Loucy (cell line): ENCODE results near the gene NDUFS7.

Source experiments
- H2AFZ ChIP-seq: fragments of 200-600 bp; sonication (generic); 2 replicates; pipeline ENCODE4 v1.6.0; 2016; ENCODE audit warnings: antibody characterized with exemption, mild to moderate bottlenecking, low read length, moderate library complexity
- H3F3A ChIP-seq: fragments of 200-600 bp; 2 replicates; pipeline ENCODE4 v1.6.0; 2016; ENCODE audit warnings: antibody characterized with exemption, low read depth, mild to moderate bottlenecking
- H3K27me3 ChIP-seq: fragments of 200-600 bp; sonication (generic); 2 replicates; pipeline ENCODE4 v1.6.1; 2014; ENCODE audit warnings: low read length, mild to moderate bottlenecking; ENCODE audit not compliant: insufficient read depth, poor library complexity, severe bottlenecking
- H3K36me3 ChIP-seq: fragments of 200-600 bp; sonication (generic); 2 replicates; pipeline ENCODE4 v1.6.1; 2016; ENCODE audit warnings: low read length; ENCODE audit not compliant: insufficient read depth
- H3K4me1 ChIP-seq: fragments of 200-600 bp; sonication (generic); 2 replicates; pipeline ENCODE4 v1.5.1; 2014; ENCODE audit warnings: low read length, mild to moderate bottlenecking; ENCODE audit not compliant: insufficient read depth, poor library complexity, severe bottlenecking
- H3K4me2 ChIP-seq: fragments of 200-600 bp; sonication (generic); 2 replicates; pipeline ENCODE4 v1.6.0; 2014; ENCODE audit warnings: antibody characterized with exemption, low read length, low read depth, mild to moderate bottlenecking; ENCODE audit not compliant: poor library complexity, severe bottlenecking
- H3K4me3 ChIP-seq: fragments of 200-600 bp; sonication (generic); 2 replicates; pipeline ENCODE4 v1.5.1; 2014; ENCODE audit warnings: low read length, mild to moderate bottlenecking, mixed read lengths; ENCODE audit not compliant: poor library complexity, severe bottlenecking
- H3K79me2 ChIP-seq: fragments of 200-600 bp; sonication (generic); 2 replicates; pipeline ENCODE4 v1.6.1; 2014; ENCODE audit warnings: low read length; ENCODE audit not compliant: insufficient read depth
- H3K9ac ChIP-seq: fragments of 200-600 bp; sonication (generic); 2 replicates; pipeline ENCODE4 v1.6.0; 2014; ENCODE audit warnings: mild to moderate bottlenecking, low read depth, low read length, moderate library complexity; ENCODE audit not compliant: poor library complexity, severe bottlenecking
- H3K9me2 ChIP-seq: fragments of 200-600 bp; sonication (generic); replicated peaks from 2 replicates; pipeline ENCODE4 v1.6.1; 2016; ENCODE audit warnings: low read depth, low read length, mixed read lengths
- H3K9me3 ChIP-seq: fragments of 200-600 bp; sonication (generic); 2 replicates; pipeline ENCODE4 v1.6.1; 2014; ENCODE audit warnings: mild to moderate bottlenecking, antibody characterized with exemption, low read length, low read depth; ENCODE audit not compliant: insufficient read depth
- H4K20me1 ChIP-seq: fragments of 200-600 bp; sonication (generic); 2 replicates; pipeline ENCODE4 v1.6.0; 2014; ENCODE audit warnings: antibody characterized with exemption, low read length, mild to moderate bottlenecking; ENCODE audit not compliant: insufficient read depth, poor library complexity, severe bottlenecking
- EZH2phosphoT487 ChIP-seq: fragments of 200-600 bp; IDR thresholded peaks from 2 replicates; pipeline ENCODE4 v1.6.1; 2018; ENCODE audit warnings: antibody characterized with exemption, mild to moderate bottlenecking, moderate library complexity, borderline replicate concordance
- TF ChIP-seq, protein P1 (sequence below): fragments of 200-600 bp; sonication (generic); conservative IDR thresholded peaks from 2 replicates; pipeline ENCODE4 v1.5.1; 2014; ENCODE audit warnings: mild to moderate bottlenecking, antibody characterized with exemption, low read length

Gene NDUFS7

DNA sequence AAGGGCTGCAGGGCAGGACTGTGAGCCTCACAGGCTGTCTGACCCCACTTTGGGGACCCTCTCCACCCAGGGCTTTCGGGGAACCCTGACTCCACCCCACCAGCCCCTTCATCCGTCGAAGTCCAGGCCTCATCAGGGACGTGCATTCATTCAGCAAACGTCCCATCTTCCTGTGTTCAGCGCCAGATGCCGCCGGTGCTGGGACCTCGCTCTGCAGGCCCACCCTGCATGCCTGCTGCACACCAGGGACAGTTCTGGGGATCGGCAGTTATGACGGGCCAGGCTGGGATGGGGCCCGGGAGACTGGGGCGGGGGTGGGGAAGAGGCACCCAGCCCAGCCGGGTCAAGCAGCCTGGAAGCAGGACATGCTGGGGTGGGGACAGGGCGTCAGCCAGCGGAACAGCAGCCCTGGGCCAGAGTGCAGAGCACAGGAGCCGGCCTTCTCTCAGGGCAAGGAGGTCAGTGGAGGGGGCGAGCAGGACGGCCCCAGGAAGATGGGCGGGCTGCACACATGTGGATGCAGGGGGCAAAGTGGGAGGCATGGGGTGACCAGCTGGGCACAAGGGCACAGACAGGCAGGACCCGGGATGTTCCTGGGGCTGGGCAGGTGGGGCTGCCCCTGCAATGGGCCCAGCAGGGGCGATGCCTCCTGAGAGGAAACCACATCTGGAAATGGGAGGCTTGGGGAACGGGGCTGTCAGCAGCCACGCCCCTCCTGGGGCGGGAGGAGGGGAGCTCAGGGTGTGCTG lies 12.5 kb downstream of the NDUFS7 start:
- Histone ChIP-seq H3K9ac (no peak overlapping the region), H3K9me3 (no peaks in the 10 kb centered on the region), H3K79me2 (peaks cover 16% of the 10 kb centered on the region), H3F3A (no peaks in the 10 kb centered on the region), H2AFZ (no peak overlapping the region), H3K36me3 (peaks cover 3% of the 10 kb centered on the region; the same call in 1 of the 2 replicates), H3K4me1 (peaks cover 10% of the 10 kb centered on the region), H3K9me2 (no peaks in the 10 kb centered on the region), H3K4me3 (no peak overlapping the region), H3K4me2 (no peak overlapping the region), H4K20me1 (peaks cover 9% of the 10 kb centered on the region), H3K27me3 (no peaks in the 10 kb centered on the region)
- TF ChIP-seq EZH2phosphoT487 = no peak
- TF ChIP-seq, protein P1, sequence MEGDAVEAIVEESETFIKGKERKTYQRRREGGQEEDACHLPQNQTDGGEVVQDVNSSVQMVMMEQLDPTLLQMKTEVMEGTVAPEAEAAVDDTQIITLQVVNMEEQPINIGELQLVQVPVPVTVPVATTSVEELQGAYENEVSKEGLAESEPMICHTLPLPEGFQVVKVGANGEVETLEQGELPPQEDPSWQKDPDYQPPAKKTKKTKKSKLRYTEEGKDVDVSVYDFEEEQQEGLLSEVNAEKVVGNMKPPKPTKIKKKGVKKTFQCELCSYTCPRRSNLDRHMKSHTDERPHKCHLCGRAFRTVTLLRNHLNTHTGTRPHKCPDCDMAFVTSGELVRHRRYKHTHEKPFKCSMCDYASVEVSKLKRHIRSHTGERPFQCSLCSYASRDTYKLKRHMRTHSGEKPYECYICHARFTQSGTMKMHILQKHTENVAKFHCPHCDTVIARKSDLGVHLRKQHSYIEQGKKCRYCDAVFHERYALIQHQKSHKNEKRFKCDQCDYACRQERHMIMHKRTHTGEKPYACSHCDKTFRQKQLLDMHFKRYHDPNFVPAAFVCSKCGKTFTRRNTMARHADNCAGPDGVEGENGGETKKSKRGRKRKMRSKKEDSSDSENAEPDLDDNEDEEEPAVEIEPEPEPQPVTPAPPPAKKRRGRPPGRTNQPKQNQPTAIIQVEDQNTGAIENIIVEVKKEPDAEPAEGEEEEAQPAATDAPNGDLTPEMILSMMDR = no peak

DNA sequence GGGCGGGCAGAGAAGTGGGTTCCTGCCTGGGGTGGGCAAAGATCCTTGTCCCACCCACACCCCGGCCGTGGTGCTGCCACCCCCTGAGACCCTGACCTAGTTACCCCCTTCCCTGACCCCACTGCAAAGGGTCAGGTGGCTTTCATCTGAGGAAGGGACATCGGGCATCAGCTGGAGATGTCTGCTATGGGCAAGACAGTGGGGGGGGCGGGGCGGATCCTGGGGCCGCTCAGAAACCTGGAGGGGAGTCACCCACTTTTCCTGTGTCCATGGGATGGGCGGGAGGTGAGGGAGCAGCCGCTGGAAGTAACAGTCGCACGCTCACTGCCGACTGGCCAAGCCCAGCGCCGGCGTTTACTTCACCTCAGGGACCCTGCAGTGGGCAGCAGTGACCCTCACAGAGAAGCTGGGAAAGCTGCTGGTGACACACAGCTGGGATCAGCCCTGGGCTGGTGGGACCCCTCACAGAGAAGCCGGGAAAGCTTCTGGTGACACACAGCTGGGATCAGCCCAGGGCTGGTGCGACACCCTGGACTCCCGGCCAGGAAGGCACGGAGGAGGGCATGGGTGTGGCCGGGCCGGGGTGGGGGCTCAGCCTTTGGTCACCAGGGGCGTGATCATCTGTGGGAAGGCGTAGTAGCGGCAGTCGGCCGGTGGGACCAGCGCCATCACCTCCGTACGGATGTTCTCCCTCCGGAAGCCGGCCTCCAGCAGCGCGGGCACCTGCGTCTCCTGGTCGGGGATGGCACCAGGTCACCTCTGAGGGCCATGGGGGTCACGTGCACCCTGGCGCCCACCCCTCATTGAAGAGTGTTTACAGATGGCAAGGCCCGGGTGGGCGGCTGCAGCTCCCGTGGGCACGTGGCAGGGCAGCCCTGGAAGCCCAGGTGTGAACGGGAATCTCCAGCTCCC lies 13.3 kb downstream of the NDUFS7 start:
- Histone ChIP-seq H3K9ac (no peak overlapping the region), H3K27me3 (no peaks in the 10 kb centered on the region), H4K20me1 (peaks cover 9% of the 10 kb centered on the region), H3K4me3 (no peak overlapping the region), H2AFZ (no peak overlapping the region), H3K4me2 (no peak overlapping the region), H3K79me2 (peaks cover 16% of the 10 kb centered on the region), H3K9me2 (no peaks in the 10 kb centered on the region), H3K36me3 (peaks cover 3% of the 10 kb centered on the region; the same call in 1 of the 2 replicates), H3F3A (no peaks in the 10 kb centered on the region), H3K9me3 (no peaks in the 10 kb centered on the region), H3K4me1 (peaks cover 13% of the 10 kb centered on the region)
- TF ChIP-seq, protein P1 = no peak
- TF ChIP-seq EZH2phosphoT487 = no peak

DNA sequence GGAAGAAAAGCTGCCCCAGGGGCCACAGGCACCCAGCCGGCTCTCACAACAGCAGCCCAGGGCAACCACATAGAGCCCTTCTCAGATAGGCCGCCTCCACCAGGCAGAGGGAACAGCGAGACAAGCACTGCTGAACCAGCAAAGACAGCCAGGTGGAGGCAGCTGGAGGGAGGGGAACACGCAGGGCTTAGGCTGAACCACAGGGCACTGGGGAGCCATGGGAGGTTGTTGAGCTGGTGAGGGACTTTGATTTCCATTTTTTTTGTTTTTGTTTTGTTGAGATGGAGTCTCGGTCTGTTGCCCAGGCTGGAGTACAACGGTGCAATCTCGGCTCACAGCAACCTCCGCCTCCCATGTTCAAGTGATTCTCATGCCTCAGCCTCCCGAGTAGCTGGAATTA lies 14.1 kb downstream of the NDUFS7 start:
- no peak overlapping the region for H2AFZ ChIP-seq
- TF ChIP-seq, protein P1 = no peak
- TF ChIP-seq EZH2phosphoT487 = no peak
- no peak overlapping the region for H3K9ac ChIP-seq
- H3K4me2 ChIP-seq = no peak overlapping the region
- H3K9me3 ChIP-seq = no peaks in the 10 kb centered on the region
- peaks cover 13% of the 10 kb centered on the region for H3K4me1 ChIP-seq
- no peaks in the 10 kb centered on the region; the same call in 1 of the 2 replicates for H3K36me3 ChIP-seq
- peaks cover 9% of the 10 kb centered on the region for H4K20me1 ChIP-seq
- H3K4me3 ChIP-seq = no peak overlapping the region
- H3K27me3 ChIP-seq = no peaks in the 10 kb centered on the region
- no peaks in the 10 kb centered on the region for H3K9me2 ChIP-seq
- H3F3A ChIP-seq = no peaks in the 10 kb centered on the region
- peaks cover 16% of the 10 kb centered on the region for H3K79me2 ChIP-seq
